HepG2 (cell line): Measurements from ENCODE around the gene AUH.

Source experiments
- CTCF ChIP-seq: sonication (generic); formaldehyde crosslinking; IDR thresholded peaks from 2 replicates; pipeline ENCODE4 v1.5.0; 2020; ENCODE audit warnings: mild to moderate bottlenecking, missing genetic modification reagents, moderate library complexity
- HOXD1 ChIP-seq: sonication (generic); formaldehyde crosslinking; IDR thresholded peaks from 2 replicates; pipeline ENCODE4 v1.5.0; 2020; ENCODE audit warnings: missing genetic modification reagents
- NR3C1 ChIP-seq: sonication (generic); formaldehyde crosslinking; IDR thresholded peaks from 2 replicates; pipeline ENCODE4 v1.4.0; 2020; ENCODE audit warnings: missing genetic modification reagents
- POLR2A ChIP-seq, 2 experiments: IDR thresholded peaks; 2 replicates each; pipeline ENCODE4 v1.6.1; 2011; ENCODE audit warnings: low read depth in 2 of 2, low read length in 2 of 2, mild to moderate bottlenecking in 1 of 2, moderate library complexity in 1 of 2; ENCODE audit not compliant: insufficient read depth in 1 of 2
- TAF1 ChIP-seq: sonication (generic); formaldehyde crosslinking; IDR thresholded peaks from 2 replicates; pipeline ENCODE4 v1.4.0; 2020; ENCODE audit warnings: missing genetic modification reagents
- TRAFD1 ChIP-seq: sonication (generic); formaldehyde crosslinking; IDR thresholded peaks from 2 replicates; pipeline ENCODE4 v1.5.1; 2020; ENCODE audit warnings: missing genetic modification reagents, mild to moderate bottlenecking, borderline replicate concordance
- UBTF ChIP-seq: sonication (generic); formaldehyde crosslinking; IDR thresholded peaks from 2 replicates; pipeline ENCODE4 v1.4.0; 2020; ENCODE audit warnings: mild to moderate bottlenecking, missing genetic modification reagents
- ZBTB38 ChIP-seq: sonication (generic); formaldehyde crosslinking; IDR thresholded peaks from 2 replicates; pipeline ENCODE4 v1.5.1; 2020; ENCODE audit warnings: mild to moderate bottlenecking, missing genetic modification reagents
- ZNF101 ChIP-seq: sonication (generic); formaldehyde crosslinking; IDR thresholded peaks from 2 replicates; pipeline ENCODE4 v1.4.0; 2020; ENCODE audit warnings: mild to moderate bottlenecking, low read depth, missing genetic modification reagents, borderline replicate concordance
- ZNF138 ChIP-seq: sonication (generic); formaldehyde crosslinking; IDR thresholded peaks from 2 replicates; pipeline ENCODE4 v1.5.0; 2020; ENCODE audit warnings: mild to moderate bottlenecking, low read depth, missing genetic modification reagents
- ZNF549 ChIP-seq: sonication (generic); formaldehyde crosslinking; IDR thresholded peaks from 2 replicates; pipeline ENCODE4 v1.5.0; 2020; ENCODE audit warnings: missing genetic modification reagents
- ZNF891 ChIP-seq: sonication (generic); formaldehyde crosslinking; IDR thresholded peaks from 2 replicates; pipeline ENCODE4 v1.5.0; 2020; ENCODE audit warnings: mild to moderate bottlenecking, missing genetic modification reagents

- TF ChIP-seq ZNF138 (CRISPR knock-in tag) = no peak
- no peak for TF ChIP-seq ZNF101
- TF ChIP-seq ZBTB38 (CRISPR knock-in tag) = no peak
- TF ChIP-seq CTCF (CRISPR knock-in tag) = no peak
- TF ChIP-seq HOXD1 (CRISPR knock-in tag) = no peak
- TF ChIP-seq ZNF549 (CRISPR knock-in tag) = no peak
- no peak for TF ChIP-seq TRAFD1 (CRISPR knock-in tag)
- no peak for TF ChIP-seq POLR2A (IDR thresholded peaks at IDR 0.05; ENCODE audit: insufficient read depth in 1 of 2, low read depth in 2 of 2, low read length in 2 of 2)
- no peak for TF ChIP-seq ZNF891 (CRISPR knock-in tag)
- TF ChIP-seq TAF1 = no peak
- TF ChIP-seq NR3C1 = no peak
- no peak for TF ChIP-seq UBTF (CRISPR knock-in tag)
Measured at GRCh38 chr9:91246846-91247245, 114.9 kb downstream of the AUH start.
